GM18951 (cell line): ENCODE measurements around the gene WSCD2.

Experiments used
- POLR2A ChIP-seq: IDR thresholded peaks from 4 replicates; pipeline ENCODE4 v1.6.1; 2011; ENCODE audit warnings: mild to moderate bottlenecking; ENCODE audit not compliant: insufficient read length, insufficient read depth; ENCODE audit errors: extremely low read depth
- in situ Hi-C: fragments of 300-500 bp; cut with MboI; formaldehyde crosslinking; loops from one replicate; pipeline ENCODE4 v1.12.0; 2022; ENCODE audit warnings: low sequenced_read_pairs, mixed read lengths, inconsistent platforms; ENCODE audit not compliant: unreplicated experiment

Gene WSCD2

GRCh38 chr12:108194585-108194984 is 65.5 kb downstream of the WSCD2 start:
- in situ Hi-C loops: no loop called here
- TF ChIP-seq POLR2A: no peak

- in situ Hi-C loops: no loop called here
- TF ChIP-seq POLR2A: no peak
These were observed 67.2 kb downstream of the WSCD2 start for GRCh38 chr12:108196319-108196718.

- TF ChIP-seq POLR2A: no peak
- in situ Hi-C loops: no loop called here
These were observed 67.8 kb downstream of the WSCD2 start for GRCh38 chr12:108196921-108197320.

GRCh38 chr12:108198043-108198442 is 69.0 kb downstream of the WSCD2 start:
- in situ Hi-C loops: no loop called here
- TF ChIP-seq POLR2A: no peak

- TF ChIP-seq POLR2A: no peak
- in situ Hi-C loops: no loop called here
These were observed 70.0 kb downstream of the WSCD2 start for GRCh38 chr12:108199106-108199505.

GRCh38 chr12:108201808-108202207 is 72.7 kb downstream of the WSCD2 start:
- no peak for TF ChIP-seq POLR2A
- in situ Hi-C loops: no loop called here

- in situ Hi-C loops: no loop called here
- no peak for TF ChIP-seq POLR2A
These were observed 75.3 kb downstream of the WSCD2 start for GRCh38 chr12:108204117-108204987.

GRCh38 chr12:108205864-108206263 is 76.8 kb downstream of the WSCD2 start:
- in situ Hi-C loops: no loop called here
- TF ChIP-seq POLR2A: no peak

GRCh38 chr12:108207791-108208730 is 79.0 kb downstream of the WSCD2 start:
- in situ Hi-C loops: no loop called here
- no peak for TF ChIP-seq POLR2A

- TF ChIP-seq POLR2A: no peak
- in situ Hi-C loops: no loop called here
These were observed 80.9 kb downstream of the WSCD2 start for GRCh38 chr12:108210001-108210400.

- TF ChIP-seq POLR2A: no peak
- in situ Hi-C loops: no loop called here
These were observed 82.1 kb downstream of the WSCD2 start for GRCh38 chr12:108211157-108211556.

GRCh38 chr12:108213871-108214445 is 84.9 kb downstream of the WSCD2 start:
- in situ Hi-C loops: no loop called here
- no peak for TF ChIP-seq POLR2A

- TF ChIP-seq POLR2A: no peak
- in situ Hi-C loops: no loop called here
These were observed 85.4 kb downstream of the WSCD2 start for GRCh38 chr12:108214486-108214885.
